Thyroid gland (tissue), 4 donors: ENCODE data around the gene CCDC88B. TPM values are rescaled to one million over a fixed set of nuclear protein-coding genes. Genes with fewer than 3 reads are reported as not detected.

ENCODE experiments used
- DNase-seq, 2 donors: peaks; one replicate each; pipeline ENCODE4 v3.0.0-alpha.2; 2019
- H3K27ac ChIP-seq, 3 donors: fragments of 200-600 bp; sonication (generic); 1 replicate in 2 of 3; 2 replicates in 1 of 3; pipeline ENCODE4 v1.5.1; 2016 to 2019; ENCODE audit warnings: mild to moderate bottlenecking in 1 of 3, moderate library complexity in 1 of 3
- H3K27me3 ChIP-seq: fragments of 200-600 bp; sonication (generic); one replicate; pipeline ENCODE4 v1.5.1; 2019
- H3K36me3 ChIP-seq, 2 donors: fragments of 200-600 bp; sonication (generic); one replicate each; pipeline ENCODE4 v1.5.1; 2016 to 2019
- H3K4me1 ChIP-seq, 2 donors: fragments of 200-600 bp; sonication (generic); one replicate each; pipeline ENCODE4 v1.5.1; 2017 to 2019
- H3K4me3 ChIP-seq, 3 donors: fragments of 200-600 bp; sonication (generic); replicated peaks in 1 of 3; 1 replicate in 2 of 3; 2 replicates in 1 of 3; pipeline ENCODE4 v1.5.1; 2016; ENCODE audit warnings: mild to moderate bottlenecking in 1 of 3
- H3K9me3 ChIP-seq: fragments of 200-600 bp; sonication (generic); one replicate; pipeline ENCODE4 v1.5.1; 2017
- POLR2A ChIP-seq, 2 donors: fragments of 450-650 bp; IDR thresholded peaks; one replicate each; pipeline ENCODE4 v1.6.1; 2017; ENCODE audit warnings: antibody characterized with exemption in 2 of 2, mild to moderate bottlenecking in 2 of 2, moderate library complexity in 1 of 2
- WGBS, 2 donors: methylation state at CpG; one replicate each; pipeline ENCODE4 v1.1.5; 2017; 5-methylcytosine and 5-hydroxymethylcytosine counted together
- intact Hi-C: fragments of 100-400 bp; cut with DNase I; formaldehyde crosslinking; loops from one replicate; pipeline ENCODE4 v1.15.1; 2023
- total RNA-seq, 4 donors: library from RNA; depleted of rRNA; stranded (reverse); fragments of >200 nt; gene quantifications; one replicate each; pipeline ENCODE4 v1.2.3, GENCODE V29; 2016
- TF ChIP-seq, protein P1 (sequence below), 6 experiments: fragments of 200-600 bp in 3 of 6; fragments of 450-650 bp in 3 of 6; sonication (generic) in 3 of 6; IDR thresholded peaks; one replicate each; pipeline ENCODE4 v1.5.1; 2016 to 2019; ENCODE audit warnings: antibody characterized with exemption in 6 of 6, mild to moderate bottlenecking in 2 of 6, inconsistent platforms in 1 of 6, moderate library complexity in 1 of 6

Gene CCDC88B
- total RNA-seq, 4 donors from 2014 or later = 2.8 to 7.0 (median 3.6) TPM

DNA sequence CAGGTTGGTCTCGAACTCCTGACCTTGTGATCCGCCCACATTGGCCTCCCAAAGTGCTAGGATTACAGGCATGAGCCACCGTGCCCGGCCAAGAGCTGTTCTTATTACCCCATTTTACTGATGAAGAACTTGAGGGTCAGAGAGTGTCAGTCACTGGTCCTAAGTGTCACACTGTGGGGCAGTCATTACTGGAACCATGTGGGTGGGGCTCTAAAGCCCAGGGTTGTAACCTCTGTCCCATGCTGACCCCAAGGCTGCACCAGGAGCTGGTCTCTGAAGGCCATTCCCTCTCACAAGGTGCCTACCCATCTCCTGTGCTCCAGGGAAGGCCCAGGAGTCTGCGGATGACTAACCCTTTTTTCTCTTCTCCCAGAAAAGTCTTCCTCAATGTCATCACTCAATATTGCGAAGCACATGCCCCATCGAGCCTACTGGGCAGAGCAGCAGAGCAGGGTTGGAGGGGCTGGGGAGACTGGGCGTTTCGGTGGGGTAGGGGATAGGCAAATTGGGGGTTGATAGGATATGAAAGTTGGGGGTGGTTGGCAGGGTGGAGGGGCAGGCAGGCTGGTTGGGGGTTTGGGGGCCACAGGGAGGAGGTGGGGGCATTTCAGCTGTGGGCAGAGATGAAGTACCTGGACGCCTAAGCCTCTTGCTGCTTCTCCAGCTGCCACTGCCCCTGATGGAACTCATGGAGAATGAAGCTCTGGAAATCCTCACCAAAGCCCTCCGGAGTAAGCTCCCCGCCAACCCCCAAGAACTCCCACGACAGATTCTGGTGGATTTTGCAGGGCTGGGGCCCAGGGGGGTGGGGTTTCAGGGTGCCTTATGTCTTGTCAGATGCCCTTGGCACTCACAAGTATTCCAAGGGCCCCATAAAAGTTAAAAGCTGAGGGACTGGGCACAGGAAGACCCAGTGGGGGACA lies 36.6 kb upstream of the CCDC88B start:
- peak overlapping the region; percentile 98 to 100 (median 99) for H3K27ac ChIP-seq
- TF ChIP-seq POLR2A (IDR thresholded peaks at IDR 0.05) = no peak
- TF ChIP-seq, protein P1, sequence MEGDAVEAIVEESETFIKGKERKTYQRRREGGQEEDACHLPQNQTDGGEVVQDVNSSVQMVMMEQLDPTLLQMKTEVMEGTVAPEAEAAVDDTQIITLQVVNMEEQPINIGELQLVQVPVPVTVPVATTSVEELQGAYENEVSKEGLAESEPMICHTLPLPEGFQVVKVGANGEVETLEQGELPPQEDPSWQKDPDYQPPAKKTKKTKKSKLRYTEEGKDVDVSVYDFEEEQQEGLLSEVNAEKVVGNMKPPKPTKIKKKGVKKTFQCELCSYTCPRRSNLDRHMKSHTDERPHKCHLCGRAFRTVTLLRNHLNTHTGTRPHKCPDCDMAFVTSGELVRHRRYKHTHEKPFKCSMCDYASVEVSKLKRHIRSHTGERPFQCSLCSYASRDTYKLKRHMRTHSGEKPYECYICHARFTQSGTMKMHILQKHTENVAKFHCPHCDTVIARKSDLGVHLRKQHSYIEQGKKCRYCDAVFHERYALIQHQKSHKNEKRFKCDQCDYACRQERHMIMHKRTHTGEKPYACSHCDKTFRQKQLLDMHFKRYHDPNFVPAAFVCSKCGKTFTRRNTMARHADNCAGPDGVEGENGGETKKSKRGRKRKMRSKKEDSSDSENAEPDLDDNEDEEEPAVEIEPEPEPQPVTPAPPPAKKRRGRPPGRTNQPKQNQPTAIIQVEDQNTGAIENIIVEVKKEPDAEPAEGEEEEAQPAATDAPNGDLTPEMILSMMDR (IDR thresholded peaks at IDR 0.05) = no peak

DNA sequence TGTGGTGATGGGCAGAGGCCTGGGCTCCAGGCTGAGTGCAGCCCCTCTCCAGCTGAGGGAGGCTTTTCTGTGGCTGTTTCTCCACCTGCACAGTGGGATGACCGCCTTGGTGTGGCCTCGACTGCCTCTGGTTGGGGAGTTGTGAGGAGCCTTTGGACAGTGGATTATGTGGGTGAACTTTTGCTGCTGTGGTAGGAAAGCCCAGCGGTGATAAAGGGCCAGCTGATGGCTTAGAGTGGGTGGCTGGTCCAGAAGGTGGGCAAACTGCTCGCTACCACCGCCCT lies 36.0 kb upstream of the CCDC88B start:
- TF ChIP-seq POLR2A (IDR thresholded peaks at IDR 0.05) = no peak
- TF ChIP-seq, protein P1 (IDR thresholded peaks at IDR 0.05) = no peak
- Histone ChIP-seq H3K27ac (peak overlapping the region; percentile 98 to 100 (median 99)), H3K9me3 (no peaks in the 10 kb centered on the region), H3K4me3 (peak overlapping the region in 1 of 3 donors; percentile 40), H3K27me3 (no peaks in the 10 kb centered on the region), H3K4me1 (peaks cover 35 to 45% of the 10 kb centered on the region in 2 donors), H3K36me3 (no peaks in the 10 kb centered on the region)
- WGBS, 2 donors = 55 to 65% methylated on average over 5 of the region's 5 CpGs
- intact Hi-C loops = no loop called here
- DNase-seq = no peak

More for the DNA sequence above, 36.6 kb upstream of the CCDC88B start:
- Histone ChIP-seq H3K4me3 (peak overlapping the region in 1 of 3 donors; percentile 40), H3K4me1 (peaks cover 38 to 49% of the 10 kb centered on the region in 2 donors), H3K36me3 (no peaks in the 10 kb centered on the region), H3K9me3 (no peaks in the 10 kb centered on the region), H3K27me3 (no peaks in the 10 kb centered on the region)
- WGBS, 2 donors = 80 to 87% methylated on average over 13 of the region's 13 CpGs
- intact Hi-C loops = no loop called here
- no peak for DNase-seq

DNA sequence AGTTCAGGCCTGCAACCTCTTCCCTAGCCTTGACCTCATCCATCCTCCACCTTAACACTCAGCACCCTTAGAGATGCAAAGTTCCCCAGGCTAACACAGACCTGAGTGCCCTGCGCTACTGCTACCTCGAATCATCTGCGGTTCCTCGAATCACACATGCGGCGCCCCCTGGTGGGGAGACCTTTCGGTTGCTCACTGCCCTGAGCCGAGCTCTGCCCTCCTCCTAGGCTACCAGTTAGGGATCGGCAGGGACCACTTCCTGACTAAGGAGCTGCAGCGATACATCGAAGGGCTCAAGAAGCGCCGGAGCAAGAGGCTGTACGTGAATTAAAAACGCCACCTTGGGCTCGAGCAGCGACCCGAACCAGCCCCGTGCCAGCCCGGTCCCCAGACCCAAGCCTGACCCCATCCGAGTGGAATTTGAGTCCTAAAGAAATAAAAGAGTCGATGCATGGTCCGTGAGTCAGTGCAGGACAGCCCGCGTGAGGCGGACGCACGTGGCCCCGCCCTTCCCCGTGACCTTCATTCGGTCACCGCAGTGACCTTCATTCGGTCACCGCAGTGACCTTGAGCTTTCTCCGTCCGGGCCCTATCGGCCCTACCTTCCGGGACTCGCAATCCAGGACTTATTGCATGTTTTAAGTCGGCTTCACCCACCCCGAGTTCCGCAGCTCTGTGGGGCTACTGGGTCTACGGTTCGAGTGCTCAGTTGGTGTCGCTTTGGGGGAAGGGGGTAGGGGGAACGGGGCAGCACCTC lies 35.5 kb upstream of the CCDC88B start:
- DNase-seq = peak; percentile 92 to 93
- intact Hi-C loops = no loop called here
- H3K4me1 ChIP-seq = peaks cover 30 to 40% of the 10 kb centered on the region in 2 donors
- peak overlapping the region; percentile 98 to 100 (median 99) for H3K27ac ChIP-seq
- TF ChIP-seq POLR2A (IDR thresholded peaks at IDR 0.05) = peak in 1 of 2 donors; percentile 68
- TF ChIP-seq, protein P1 (IDR thresholded peaks at IDR 0.05) = peak; percentile 47 to 93 (median 85)
- H3K36me3 ChIP-seq = no peaks in the 10 kb centered on the region
- H3K9me3 ChIP-seq = no peaks in the 10 kb centered on the region
- 0 to 1% methylated on average over 24 to 42 of the region's 46 CpGs for WGBS, 2 donors
- H3K4me3 ChIP-seq = peak overlapping the region in 2 of 3 donors; percentile 40 to 47
- no peaks in the 10 kb centered on the region for H3K27me3 ChIP-seq

DNA sequence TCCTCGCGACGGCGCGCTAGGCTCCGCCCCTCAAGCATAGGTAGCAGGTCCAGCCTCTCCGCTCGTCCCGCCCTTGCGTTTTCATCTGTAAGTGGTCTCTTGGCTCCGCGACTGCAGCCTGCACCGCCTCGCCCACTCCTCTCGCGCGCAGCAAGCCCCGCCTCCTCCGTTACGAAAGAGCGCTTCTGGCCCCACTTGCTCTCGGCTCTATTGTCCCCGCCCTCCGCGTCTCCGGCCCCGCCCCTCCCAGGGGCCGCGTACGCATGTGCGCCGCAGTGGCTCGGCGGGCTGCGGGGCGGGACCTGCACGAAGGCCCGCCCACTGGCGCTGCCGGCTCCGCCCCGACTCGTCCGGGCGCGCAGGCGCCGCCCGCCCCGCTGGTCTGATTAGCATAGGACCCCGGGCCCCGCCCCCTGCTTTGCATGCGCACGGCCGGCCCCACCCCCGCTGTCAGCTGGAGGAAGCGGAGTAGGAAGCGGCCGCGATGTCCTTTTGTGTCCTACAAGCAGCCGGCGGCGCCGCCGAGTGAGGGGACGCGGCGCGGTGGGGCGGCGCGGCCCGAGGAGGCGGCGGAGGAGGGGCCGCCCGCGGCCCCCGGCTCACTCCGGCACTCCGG lies 34.8 kb upstream of the CCDC88B start, which contains the start of gene ESRRA:
Gene ESRRA, plus strand, starts transcription at position 450 of the 616 bp plus-strand sequence. CDS start 1,656 bp downstream, outside the sequence.
- intact Hi-C loops = no loop called here
- TF ChIP-seq, protein P1 (IDR thresholded peaks at IDR 0.05) = no peak
- TF ChIP-seq POLR2A (IDR thresholded peaks at IDR 0.05) = peak in 1 of 2 donors; percentile 83

More for the DNA sequence above, 34.8 kb upstream of the CCDC88B start, which contains the start of gene ESRRA:
- Histone ChIP-seq H3K36me3 (no peaks in the 10 kb centered on the region), H3K27me3 (no peaks in the 10 kb centered on the region), H3K9me3 (no peaks in the 10 kb centered on the region), H3K27ac (peak within 1 kb of the TSS; percentile 98 to 100 (median 99)), H3K4me3 (peak within 1 kb of the TSS; percentile 31 to 79 (median 74)), H3K4me1 (peaks cover 23 to 33% of the 10 kb centered on the region in 2 donors)
- DNase-seq = peak; percentile 100
- 0% methylated on average over 22 of the region's 81 CpGs; no CpG with 5 or more reads in 1 of the 2 donors for WGBS, 2 donors
